ENCODE results near the gene ABTB1.
A peak's percentile ranks its signal among the peaks of the same experiment; 100 is the strongest.
"Not testable (repeated sequence)": the region's sequence is repeated elsewhere in the genome, so short reads cannot be mapped to it uniquely, and the experiment has no call there.

ABTB1 gene

GRCh38 chr3:127688416-127689265 lies 15.9 kb downstream of the ABTB1 start:
- DNase-seq = no peak

GRCh38 chr3:127689266-127689860 lies 16.6 kb downstream of the ABTB1 start:
- no peak for DNase-seq

- DNase-seq = no peak
These were observed 17.4 kb downstream of the ABTB1 start for GRCh38 chr3:127690106-127690505.

GRCh38 chr3:127690823-127691452 lies 18.2 kb downstream of the ABTB1 start:
- peak; percentile 30 for DNase-seq

GRCh38 chr3:127691489-127691888 lies 18.7 kb downstream of the ABTB1 start:
- DNase-seq = no peak

GRCh38 chr3:127691974-127692373 lies 19.2 kb downstream of the ABTB1 start:
- no peak for DNase-seq

- no peak for DNase-seq
These were observed 20.0 kb downstream of the ABTB1 start for GRCh38 chr3:127692501-127693335.

GRCh38 chr3:127693336-127693843 lies 20.6 kb downstream of the ABTB1 start:
- no peak for DNase-seq

GRCh38 chr3:127694467-127695215 lies 21.9 kb downstream of the ABTB1 start:
- DNase-seq = peak; percentile 44

- DNase-seq = peak; percentile 25
These were observed 24.9 kb downstream of the ABTB1 start for GRCh38 chr3:127697551-127698240.

GRCh38 chr3:127698286-127698685 lies 25.5 kb downstream of the ABTB1 start:
- DNase-seq = no peak

GRCh38 chr3:127698691-127699415 lies 26.1 kb downstream of the ABTB1 start:
- no peak for DNase-seq

- no peak for DNase-seq
These were observed 26.9 kb downstream of the ABTB1 start for GRCh38 chr3:127699416-127700300.

- no peak for DNase-seq
These were observed 27.7 kb downstream of the ABTB1 start for GRCh38 chr3:127700406-127700805.

GRCh38 chr3:127701280-127701911 lies 28.6 kb downstream of the ABTB1 start:
- no peak for DNase-seq

GRCh38 chr3:127702151-127702578 lies 29.4 kb downstream of the ABTB1 start:
- no peak for DNase-seq

GRCh38 chr3:127704840-127705239 lies 32.1 kb downstream of the ABTB1 start:
- not testable (repeated sequence) for DNase-seq

GRCh38 chr3:127706312-127706711 lies 33.6 kb downstream of the ABTB1 start:
- no peak for DNase-seq

- DNase-seq = no peak
These were observed 34.1 kb downstream of the ABTB1 start for GRCh38 chr3:127706785-127707351.

Measured in RPMI8226 (cell line).